BLaER1 treated with 17β-estradiol and CSF1 and Interleukin-3, amounts not matched to agents 10 nM and 100 nM (cell line): ENCODE measurements around the gene S1PR2.
"Not testable (repeated sequence)": the region's sequence is repeated elsewhere in the genome, so short reads cannot be mapped to it uniquely, and the experiment has no call there.

ENCODE experiments used
- H3K27ac ChIP-seq, 11 experiments: shearing (Covaris generic); formaldehyde crosslinking; 2 replicates each; pipeline ENCODE4 v1.8.1; 2022
- H3K27me3 ChIP-seq, 11 experiments: shearing (Covaris generic); formaldehyde crosslinking; 2 replicates each; pipeline ENCODE4 v1.8.1; 2022
- H3K36me3 ChIP-seq, 11 experiments: shearing (Covaris generic); formaldehyde crosslinking; 2 replicates each; pipeline ENCODE4 v1.8.1; 2022
- H3K4me1 ChIP-seq, 10 experiments: shearing (Covaris generic); formaldehyde crosslinking; 2 replicates each; pipeline ENCODE4 v1.8.1; 2022
- H3K4me2 ChIP-seq, 11 experiments: shearing (Covaris generic); formaldehyde crosslinking; 2 replicates each; pipeline ENCODE4 v1.8.1; 2022
- H3K4me3 ChIP-seq, 10 experiments: shearing (Covaris generic); formaldehyde crosslinking; 2 replicates each; pipeline ENCODE4 v1.8.1; 2022
- H3K9ac ChIP-seq, 11 experiments: shearing (Covaris generic); formaldehyde crosslinking; 2 replicates each; pipeline ENCODE4 v1.8.1; 2022
- H3K9me3 ChIP-seq, 11 experiments: shearing (Covaris generic); formaldehyde crosslinking; replicated peaks in 1 of 11; 2 replicates each; pipeline ENCODE4 v1.8.1; 2022
- H4K20me1 ChIP-seq, 11 experiments: shearing (Covaris generic); formaldehyde crosslinking; 2 replicates each; pipeline ENCODE4 v1.8.1; 2022
- Cebpa-rat ChIP-seq, 11 experiments: shearing (Covaris generic); IDR thresholded peaks; 2 replicates each; pipeline ENCODE4 v1.8.1; 2022

S1PR2 gene

GRCh38 chr19:10246511-10246910, 15.4 kb upstream of the S1PR2 start:
- Histone ChIP-seq H3K4me3 (no peak overlapping the region), H4K20me1 (no peaks in the 10 kb centered on the region), H3K9me3 (no peaks in the 10 kb centered on the region), H3K27me3 (no peaks in the 10 kb centered on the region), H3K27ac (peak overlapping the region in 3 of 11 experiments; percentile 6 to 55 (median 51); a peak in 3 of 22 replicates), H3K36me3 (no peaks in the 10 kb centered on the region), H3K4me1 (peaks cover 24 to 90% (median 83%) of the 10 kb centered on the region in 10 experiments), H3K4me2 (peak overlapping the region in 4 of 11 experiments; percentile 22 to 69 (median 50); a peak in 4 of 22 replicates), H3K9ac (peak overlapping the region in 2 of 11 experiments; percentile 25 to 42; a peak in 1 of 22 replicates)
- TF ChIP-seq Cebpa-rat (IDR thresholded peaks at IDR 0.05): no peak

- H3K4me3 ChIP-seq: no peak overlapping the region
These were observed 14.2 kb upstream of the S1PR2 start for GRCh38 chr19:10245189-10245939.

GRCh38 chr19:10243606-10244005, 12.5 kb upstream of the S1PR2 start:
- no peak for TF ChIP-seq Cebpa-rat (IDR thresholded peaks at IDR 0.05)
- H3K36me3 ChIP-seq: no peaks in the 10 kb centered on the region

More at GRCh38 chr19:10245189-10245939, 14.2 kb upstream of the S1PR2 start:
- Histone ChIP-seq H3K4me2 (peak overlapping the region in 9 of 11 experiments; percentile 1 to 75 (median 32); a peak in 14 of 22 replicates), H3K9ac (peak overlapping the region in 2 of 11 experiments; percentile 6 to 60; a peak in 2 of 22 replicates), H3K27me3 (no peaks in the 10 kb centered on the region), H4K20me1 (no peaks in the 10 kb centered on the region), H3K36me3 (no peaks in the 10 kb centered on the region), H3K9me3 (no peaks in the 10 kb centered on the region), H3K27ac (peak overlapping the region in 7 of 11 experiments; percentile 2 to 87 (median 77); a peak in 10 of 22 replicates), H3K4me1 (peaks cover 15 to 93% (median 84%) of the 10 kb centered on the region in 10 experiments)
- TF ChIP-seq Cebpa-rat (IDR thresholded peaks at IDR 0.05): no peak

GRCh38 chr19:10241826-10242449, 10.8 kb upstream of the S1PR2 start:
- H3K27me3 ChIP-seq, H4K20me1 ChIP-seq, H3K9me3 ChIP-seq, H3K9ac ChIP-seq, H3K36me3 ChIP-seq, H3K4me3 ChIP-seq: not testable (repeated sequence)
- Histone ChIP-seq H3K4me1 (peaks cover 42 to 100% (median 98%) of the 10 kb centered on the region in 10 experiments), H3K4me2 (peak overlapping the region in 7 of 11 experiments; percentile 49 to 75 (median 62); a peak in 12 of 22 replicates), H3K27ac (peak overlapping the region in 6 of 11 experiments; percentile 13 to 87 (median 78); a peak in 10 of 22 replicates)

More at GRCh38 chr19:10243606-10244005, 12.5 kb upstream of the S1PR2 start:
- H3K27me3 ChIP-seq: no peaks in the 10 kb centered on the region
- no peak overlapping the region for H3K4me3 ChIP-seq
- no peaks in the 10 kb centered on the region for H4K20me1 ChIP-seq
- H3K4me2 ChIP-seq: peak overlapping the region; percentile 24 to 75 (median 60); a peak in 17 of 22 replicates
- peaks cover 25 to 99% (median 97%) of the 10 kb centered on the region in 10 experiments for H3K4me1 ChIP-seq
- peak overlapping the region in 5 of 11 experiments; percentile 15 to 60 (median 47); a peak in 6 of 22 replicates for H3K9ac ChIP-seq
- peak overlapping the region in 9 of 11 experiments; percentile 25 to 87 (median 62); a peak in 16 of 22 replicates for H3K27ac ChIP-seq
- H3K9me3 ChIP-seq: no peaks in the 10 kb centered on the region

- H3K27me3 ChIP-seq: no peaks in the 10 kb centered on the region
- H3K27ac ChIP-seq: peak overlapping the region in 10 of 11 experiments; percentile 17 to 91 (median 72); a peak in 15 of 22 replicates
- no peak overlapping the region for H3K4me3 ChIP-seq
- H3K36me3 ChIP-seq: no peaks in the 10 kb centered on the region
- TF ChIP-seq Cebpa-rat (IDR thresholded peaks at IDR 0.05): no peak
- H3K4me2 ChIP-seq: peak overlapping the region; percentile 80 to 97 (median 89)
- H3K9ac ChIP-seq: peak overlapping the region in 5 of 11 experiments; percentile 8 to 35 (median 27); a peak in 6 of 22 replicates
- H4K20me1 ChIP-seq: no peaks in the 10 kb centered on the region
- peaks cover 59 to 100% (median 95%) of the 10 kb centered on the region in 10 experiments for H3K4me1 ChIP-seq
- no peaks in the 10 kb centered on the region for H3K9me3 ChIP-seq
These were observed 7.1 kb upstream of the S1PR2 start for GRCh38 chr19:10238172-10238783.

- Histone ChIP-seq H3K4me3 (no peak overlapping the region), H3K9me3 (no peaks in the 10 kb centered on the region), H3K4me1 (peaks cover 53 to 99% (median 92%) of the 10 kb centered on the region in 10 experiments), H3K27me3 (no peaks in the 10 kb centered on the region), H3K9ac (peak overlapping the region in 4 of 11 experiments; percentile 14 to 35 (median 28); a peak in 3 of 22 replicates), H3K36me3 (no peaks in the 10 kb centered on the region), H3K4me2 (peak overlapping the region; percentile 80 to 97 (median 89)), H4K20me1 (no peaks in the 10 kb centered on the region), H3K27ac (peak overlapping the region in 10 of 11 experiments; percentile 17 to 91 (median 86); a peak in 15 of 22 replicates)
- TF ChIP-seq Cebpa-rat (IDR thresholded peaks at IDR 0.05): no peak
These were observed 6.6 kb upstream of the S1PR2 start for GRCh38 chr19:10237702-10238101.

- H3K4me3 ChIP-seq: peak overlapping the region in 1 of 10 experiments; percentile 49; a peak in 2 of 20 replicates
- peak overlapping the region; percentile 83 to 91 (median 89); a peak in 21 of 22 replicates for H3K27ac ChIP-seq
- not testable (repeated sequence) for H4K20me1 ChIP-seq, H3K36me3 ChIP-seq, H3K9me3 ChIP-seq, H3K27me3 ChIP-seq
- peak overlapping the region; percentile 80 to 97 (median 89); a peak in 20 of 22 replicates for H3K4me2 ChIP-seq
- peak overlapping the region in 10 of 11 experiments; percentile 73 to 82 (median 79); a peak in 18 of 22 replicates for H3K9ac ChIP-seq
- peaks cover 48 to 91% (median 85%) of the 10 kb centered on the region in 10 experiments for H3K4me1 ChIP-seq
These were observed 4.3 kb upstream of the S1PR2 start for GRCh38 chr19:10235409-10235808.

- H3K27ac ChIP-seq: peak overlapping the region in 8 of 11 experiments; percentile 85 to 91 (median 90); a peak in 17 of 22 replicates
- peak overlapping the region in 10 of 11 experiments; percentile 80 to 97 (median 88); a peak in 17 of 22 replicates for H3K4me2 ChIP-seq
- peak overlapping the region in 5 of 11 experiments; percentile 11 to 80 (median 76); a peak in 7 of 22 replicates for H3K9ac ChIP-seq
- no peak for TF ChIP-seq Cebpa-rat (IDR thresholded peaks at IDR 0.05)
- H3K27me3 ChIP-seq: no peaks in the 10 kb centered on the region
- no peaks in the 10 kb centered on the region for H3K9me3 ChIP-seq
- no peaks in the 10 kb centered on the region for H3K36me3 ChIP-seq
- H4K20me1 ChIP-seq: peaks cover 0 to 2% (median 0%) of the 10 kb centered on the region in 11 experiments; a peak in 2 of 22 replicates
- no peak overlapping the region for H3K4me3 ChIP-seq
- peaks cover 48 to 91% (median 85%) of the 10 kb centered on the region in 10 experiments for H3K4me1 ChIP-seq
These were observed 3.9 kb upstream of the S1PR2 start for GRCh38 chr19:10235003-10235402.
